Thyroid gland (tissue), 4 donors: ENCODE measurements around the gene ACMSD.

Experiments used
- CTCF ChIP-seq, 6 experiments: fragments of 200-600 bp in 3 of 6; fragments of 450-650 bp in 3 of 6; sonication (generic) in 3 of 6; IDR thresholded peaks; one replicate each; pipeline ENCODE4 v1.5.1; 2016 to 2019; ENCODE audit warnings: antibody characterized with exemption in 6 of 6, mild to moderate bottlenecking in 2 of 6, inconsistent platforms in 1 of 6, moderate library complexity in 1 of 6
- POLR2A ChIP-seq, 2 donors: fragments of 450-650 bp; IDR thresholded peaks; one replicate each; pipeline ENCODE4 v1.6.1; 2017; ENCODE audit warnings: antibody characterized with exemption in 2 of 2, mild to moderate bottlenecking in 2 of 2, moderate library complexity in 1 of 2

- TF ChIP-seq POLR2A (IDR thresholded peaks at IDR 0.05) (no peak), CTCF (IDR thresholded peaks at IDR 0.05) (no peak)
Observed at GRCh38 chr2:134862674-134863073, 24.3 kb downstream of the ACMSD start.
